Ovary (tissue), 3 donors: Measurements from ENCODE around the gene BCAR3.

Source experiments
- CTCF ChIP-seq, 3 donors: fragments of 450-650 bp in 2 of 3; fragments of 200-600 bp in 1 of 3; IDR thresholded peaks; one replicate each; pipeline versions ENCODE4 v1.5.1 to v1.8.0; 2016 to 2022; ENCODE audit warnings: antibody characterized with exemption in 3 of 3, mild to moderate bottlenecking in 1 of 3
- EP300 ChIP-seq: sonication (generic); formaldehyde crosslinking; IDR thresholded peaks from one replicate; pipeline ENCODE4 v1.6.1; 2017; ENCODE audit warnings: antibody characterized with exemption
- POLR2A ChIP-seq: fragments of 450-650 bp; IDR thresholded peaks from one replicate; pipeline ENCODE4 v1.6.1; 2017; ENCODE audit warnings: antibody characterized with exemption, mild to moderate bottlenecking, moderate library complexity
- donor health status: DM: no; HTN: no; CAD: no.

DNA sequence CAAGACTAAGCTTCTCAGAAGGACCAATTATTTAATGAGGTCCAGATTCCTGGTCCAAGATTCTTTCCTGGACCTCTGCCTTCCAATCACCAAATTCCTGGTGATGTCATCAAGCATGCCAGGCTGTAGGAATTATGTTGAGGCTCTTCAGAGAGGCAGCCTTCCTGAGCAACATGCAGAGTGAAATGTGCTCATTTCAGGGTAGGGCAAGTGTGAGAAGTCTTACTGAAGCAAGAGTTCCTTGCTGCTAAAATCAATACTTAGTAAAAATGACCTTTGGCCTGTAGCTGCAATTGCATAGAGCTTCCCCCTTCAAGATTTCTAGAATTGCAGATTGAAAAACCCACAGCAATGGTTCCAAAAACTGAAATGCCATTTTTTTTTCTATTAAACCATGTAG is 31.7 kb upstream of the BCAR3 start:
- TF ChIP-seq CTCF (IDR thresholded peaks at IDR 0.05): no peak
- TF ChIP-seq POLR2A: no peak
- TF ChIP-seq EP300: no peak
